SK-N-SH (cell line): ENCODE data around the gene HIVEP2. TPM values are rescaled to one million over a fixed set of nuclear protein-coding genes. Genes with fewer than 3 reads are reported as not detected.

Source experiments
- CTCF ChIA-PET: fragments of 300-600, 350-600 bp; formaldehyde crosslinking; extraction: SDS; loops from one replicate; lab custom pipeline; 2021; lab: Yijun Ruan, JAX
- POLR2A ChIA-PET: fragments of 350-600 bp; sonication (Branson Sonifier 250); formaldehyde crosslinking; extraction: SDS; loops from one replicate; lab custom pipeline; 2020; ENCODE audit warnings: antibody characterized with exemption, inconsistent platforms; lab: Yijun Ruan, JAX
- DNase-seq: peaks from one replicate; pipeline ENCODE4 v3.0.0; 2012
- H2AFZ ChIP-seq: fragments of 200-600 bp; sonication (generic); 2 replicates; pipeline ENCODE4 v1.8.1; 2016; ENCODE audit warnings: antibody characterized with exemption, mild to moderate bottlenecking, low read depth
- H3F3A ChIP-seq: fragments of 200-600 bp; sonication (generic); replicated peaks from 2 replicates; pipeline ENCODE3; 2016; ENCODE audit warnings: antibody characterized with exemption, mild to moderate bottlenecking; ENCODE audit not compliant: insufficient read depth
- H3K27ac ChIP-seq, 2 experiments: fragments of 200-500 bp in 1 of 2; fragments of 200-600 bp in 1 of 2; sonication (Bioruptor generic) in 1 of 2; sonication (generic), shearing (Covaris generic) in 1 of 2; 2 replicates each; pipeline versions ENCODE4 v1.5.1 to v1.6.1; 2014 to 2016; ENCODE audit warnings: low read depth in 2 of 2, inconsistent platforms in 1 of 2, low read length in 1 of 2, mild to moderate bottlenecking in 1 of 2, mixed read lengths in 1 of 2
- H3K27me3 ChIP-seq: fragments of 200-600 bp; sonication (generic), shearing (Covaris generic); 2 replicates; pipeline ENCODE4 v1.6.1; 2016; ENCODE audit warnings: mixed run types; ENCODE audit not compliant: insufficient read depth
- H3K36me3 ChIP-seq, 2 experiments: fragments of 200-500 bp in 1 of 2; fragments of 200-600 bp in 1 of 2; sonication (Bioruptor generic) in 1 of 2; sonication (generic) in 1 of 2; replicated peaks in 1 of 2; 2 replicates each; pipeline versions ENCODE3 to v1.5.1; 2014 to 2016; ENCODE audit warnings: low read length in 1 of 2, mild to moderate bottlenecking in 1 of 2; ENCODE audit not compliant: insufficient read depth in 2 of 2, control insufficient read depth in 1 of 2
- H3K4me1 ChIP-seq, 2 experiments: fragments of 200-500 bp in 1 of 2; fragments of 200-600 bp in 1 of 2; sonication (Bioruptor generic) in 1 of 2; sonication (generic), shearing (Covaris generic) in 1 of 2; 2 replicates each; pipeline versions ENCODE4 v1.5.1 to v1.6.1; 2014 to 2016; ENCODE audit warnings: low read depth in 1 of 2, low read length in 1 of 2, mixed run types in 1 of 2; ENCODE audit not compliant: insufficient read depth in 2 of 2, control insufficient read depth in 1 of 2
- H3K4me2 ChIP-seq: fragments of 200-600 bp; sonication (generic), shearing (Covaris generic); 2 replicates; pipeline ENCODE4 v1.6.1; 2017; ENCODE audit warnings: mixed run types
- H3K4me3 ChIP-seq, 2 experiments: fragments of 200-500 bp in 1 of 2; fragments of 200-600 bp in 1 of 2; sonication (Bioruptor generic) in 1 of 2; sonication (generic), shearing (Covaris generic) in 1 of 2; 2 replicates each; pipeline versions ENCODE4 v1.5.1 to v1.8.1; 2014 to 2016; ENCODE audit warnings: low read depth in 2 of 2, inconsistent platforms in 1 of 2, low read length in 1 of 2, mild to moderate bottlenecking in 1 of 2, mixed read lengths in 1 of 2, moderate library complexity in 1 of 2
- H3K79me2 ChIP-seq: fragments of 200-600 bp; sonication (generic); 2 replicates; pipeline ENCODE4 v1.8.1; 2017; ENCODE audit warnings: mild to moderate bottlenecking; ENCODE audit not compliant: insufficient read depth
- H3K9ac ChIP-seq: fragments of 200-600 bp; sonication (generic); 2 replicates; pipeline ENCODE4 v1.6.1; 2017; ENCODE audit warnings: mixed run types
- H3K9me2 ChIP-seq: fragments of 200-600 bp; sonication (generic); 2 replicates; pipeline ENCODE4 v1.6.1; 2017; ENCODE audit warnings: mixed run types
- H3K9me3 ChIP-seq: fragments of 200-600 bp; sonication (generic); 2 replicates; pipeline ENCODE4 v1.6.1; 2017; ENCODE audit warnings: mixed run types, mild to moderate bottlenecking, moderate library complexity
- H4K20me1 ChIP-seq: fragments of 200-600 bp; sonication (generic); 2 replicates; pipeline ENCODE4 v1.6.1; 2017; ENCODE audit warnings: mild to moderate bottlenecking, mixed run types; ENCODE audit not compliant: insufficient read depth
- EZH2phosphoT487 ChIP-seq: fragments of 200-600 bp; sonication (generic); IDR thresholded peaks from 2 replicates; pipeline ENCODE4 v1.6.1; 2017; ENCODE audit warnings: low read depth, mixed run types, mild to moderate bottlenecking, antibody characterized with exemption, moderate library complexity, borderline replicate concordance
- FOSL2 ChIP-seq: IDR thresholded peaks from 2 replicates; pipeline ENCODE4 v1.4.0; 2012; ENCODE audit warnings: low read depth, mild to moderate bottlenecking, moderate library complexity, borderline replicate concordance
- FOXM1 ChIP-seq: IDR thresholded peaks from 2 replicates; pipeline ENCODE4 v1.4.0; 2012; ENCODE audit warnings: low read depth, mild to moderate bottlenecking
- GABPA ChIP-seq: IDR thresholded peaks from 2 replicates; pipeline ENCODE4 v1.4.0; 2012; ENCODE audit warnings: low read depth, mild to moderate bottlenecking
- GATA2 ChIP-seq: sonication (generic); formaldehyde crosslinking; IDR thresholded peaks from 2 replicates; pipeline ENCODE4 v1.5.0; 2020; ENCODE audit warnings: mild to moderate bottlenecking, missing genetic modification reagents
- MEF2A ChIP-seq: IDR thresholded peaks from 2 replicates; pipeline ENCODE4 v1.4.0; 2012; ENCODE audit warnings: low read depth, borderline replicate concordance
- MXI1 ChIP-seq: IDR thresholded peaks from 2 replicates; pipeline ENCODE4 v1.6.1; 2012; ENCODE audit warnings: mild to moderate bottlenecking, low read depth, low read length, improper control_type of control experiment
- NFIC ChIP-seq: IDR thresholded peaks from 2 replicates; pipeline ENCODE4 v1.4.0; 2012; ENCODE audit warnings: borderline replicate concordance
- NRF1 ChIP-seq: IDR thresholded peaks from 2 replicates; pipeline ENCODE4 v1.6.1; 2012; ENCODE audit warnings: low read depth, mild to moderate bottlenecking, low read length
- PBX3 ChIP-seq: IDR thresholded peaks from 2 replicates; pipeline ENCODE4; 2012
- POLR2AphosphoS5 ChIP-seq: IDR thresholded peaks from 2 replicates; pipeline ENCODE4 v1.6.1; 2012; ENCODE audit warnings: low read depth, low read length
- REST ChIP-seq: IDR thresholded peaks from 2 replicates; pipeline ENCODE4 v1.6.1; 2012; ENCODE audit warnings: mild to moderate bottlenecking, low read depth, low read length, moderate library complexity
- SMC3 ChIP-seq: IDR thresholded peaks from 2 replicates; pipeline ENCODE4 v1.6.1; 2012; ENCODE audit warnings: low read depth, low read length, improper control_type of control experiment
- TAF1 ChIP-seq: IDR thresholded peaks from 2 replicates; pipeline ENCODE4 v1.6.1; 2012; ENCODE audit warnings: low read depth, mild to moderate bottlenecking, low read length, moderate library complexity, borderline replicate concordance
- TCF12 ChIP-seq: IDR thresholded peaks from 2 replicates; pipeline ENCODE4 v1.4.0; 2012
- TEAD4 ChIP-seq: IDR thresholded peaks from 2 replicates; pipeline ENCODE4 v1.4.0; 2012; ENCODE audit warnings: mild to moderate bottlenecking, borderline replicate concordance; ENCODE audit not compliant: insufficient read depth
- YY1 ChIP-seq: IDR thresholded peaks from 2 replicates; pipeline ENCODE4 v1.4.0; 2012; ENCODE audit warnings: low read depth, mild to moderate bottlenecking
- ZBTB33 ChIP-seq: IDR thresholded peaks from 2 replicates; pipeline ENCODE4 v1.4.0; 2012; ENCODE audit warnings: low read depth, borderline replicate concordance
- WGBS: methylation state at CpG from one replicate; pipeline ENCODE4 v1.1.6; 2017; ENCODE audit warnings: low lambda C conversion rate; 5-methylcytosine and 5-hydroxymethylcytosine counted together
- polyA plus RNA-seq, 3 experiments: library from polyadenylated mRNA; depleted of rRNA; stranded (reverse); fragments of >200 nt; gene quantifications; 2 replicates each; pipeline ENCODE4 v1.2.3, GENCODE V29; 2012

HIVEP2 gene
- polyA plus RNA-seq, 1 of the 3 experiments (the other 2 are of a cell fraction): 2.5 TPM

DNA sequence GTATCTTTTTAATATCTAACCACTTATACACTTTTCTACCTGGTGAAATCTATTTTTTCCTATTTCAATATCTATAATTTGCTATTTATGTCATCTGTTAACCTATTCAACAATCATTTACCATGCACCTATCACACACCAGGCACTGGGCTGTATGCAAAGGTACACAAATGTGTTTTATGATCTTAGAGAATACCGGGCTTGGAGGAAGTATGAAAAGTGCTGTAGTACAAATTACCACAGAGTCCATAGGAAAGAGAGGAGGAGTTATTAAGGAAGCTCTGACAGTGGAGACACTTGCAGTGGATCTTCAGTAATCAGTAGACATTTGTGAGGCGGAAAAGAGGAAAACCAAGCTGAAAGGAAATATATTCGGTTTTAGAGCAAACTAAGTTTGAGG lies 96.0 kb downstream of the HIVEP2 start:
- 95% methylated on average over 3 of the region's 3 CpGs for WGBS
- no peaks in the 10 kb centered on the region for H3K27me3 ChIP-seq
- H3K36me3 ChIP-seq: no peaks in the 10 kb centered on the region
- H4K20me1 ChIP-seq: no peaks in the 10 kb centered on the region
- no peaks in the 10 kb centered on the region for H3K9me2 ChIP-seq
- no peak overlapping the region for H3K9ac ChIP-seq
- H3K4me3 ChIP-seq: no peak overlapping the region
- no peaks in the 10 kb centered on the region for H3K9me3 ChIP-seq
- peaks cover 37 to 45% of the 10 kb centered on the region in 2 experiments for H3K4me1 ChIP-seq
- no peak overlapping the region for H2AFZ ChIP-seq
- H3F3A ChIP-seq: peaks cover 40% of the 10 kb centered on the region
- ChIA-PET CTCF (no interaction called here), POLR2A (interaction anchor here (0.8 kb wide), 1 partner anchor 41 kb away, joined by 3 read pairs; no protein-coding TSS in a partner anchor)
- no peak for TF ChIP-seq MXI1
- TF ChIP-seq YY1: no peak
- no peak for TF ChIP-seq FOSL2
- TF ChIP-seq TAF1: no peak
- no peak for TF ChIP-seq ZBTB33
- no peak for TF ChIP-seq MEF2A
- no peak for TF ChIP-seq EZH2phosphoT487
- no peak for TF ChIP-seq TEAD4
- TF ChIP-seq POLR2AphosphoS5: no peak
- no peak for TF ChIP-seq REST
- no peak for TF ChIP-seq NRF1
- no peak for TF ChIP-seq GATA2
- no peak for TF ChIP-seq TCF12
- no peak for TF ChIP-seq PBX3
- no peak for TF ChIP-seq GABPA
- TF ChIP-seq NFIC: no peak
- TF ChIP-seq FOXM1: no peak
- TF ChIP-seq SMC3: no peak
- peaks cover 42% of the 10 kb centered on the region for H3K79me2 ChIP-seq
- 0 out of 4 replicates have a peak overlapping the region, but pooled peaks of 1 of the 2 experiments have one; percentile 99 for H3K27ac ChIP-seq
- no peak overlapping the region for H3K4me2 ChIP-seq
- DNase-seq: no peak
